NT2/D1 (cell line): ENCODE measurements around the gene UBE2L3.

ENCODE experiments used
- DNase-seq: peaks from one replicate; pipeline ENCODE4 v3.0.0-alpha.2; 2011; ENCODE audit warnings: low read depth, low spot score
- H3K27me3 ChIP-seq: 2 replicates; pipeline ENCODE4 v1.6.0; 2011; ENCODE audit warnings: mild to moderate bottlenecking; ENCODE audit not compliant: insufficient read length, insufficient read depth
- H3K36me3 ChIP-seq: 2 replicates; pipeline ENCODE4 v1.6.1; 2011; ENCODE audit warnings: mild to moderate bottlenecking, low read length, mixed read lengths; ENCODE audit not compliant: insufficient read depth, insufficient read length
- H3K4me1 ChIP-seq: 2 replicates; pipeline ENCODE4 v1.5.1; 2011; ENCODE audit not compliant: insufficient read depth, insufficient read length
- H3K4me3 ChIP-seq: 2 replicates; pipeline ENCODE4 v1.5.1; 2011; ENCODE audit warnings: low read depth; ENCODE audit not compliant: insufficient read length
- H3K9ac ChIP-seq: 2 replicates; pipeline ENCODE4 v1.6.0; 2011; ENCODE audit warnings: low read depth; ENCODE audit not compliant: insufficient read length
- H3K9me3 ChIP-seq: 2 replicates; pipeline ENCODE4 v1.5.1; 2011; ENCODE audit warnings: mild to moderate bottlenecking, low read length; ENCODE audit not compliant: insufficient read depth
- SUZ12 ChIP-seq: IDR thresholded peaks from 2 replicates; pipeline ENCODE4 v1.6.1; 2011; ENCODE audit not compliant: insufficient read length, insufficient read depth; ENCODE audit errors: extremely low read depth
- YY1 ChIP-seq: IDR thresholded peaks from 2 replicates; pipeline ENCODE4 v1.6.1; 2011; ENCODE audit not compliant: insufficient read length, insufficient read depth
- ZNF274 ChIP-seq: IDR thresholded peaks from 2 replicates; pipeline ENCODE4 v1.6.1; 2011; ENCODE audit warnings: mild to moderate bottlenecking, low read depth, low read length

The UBE2L3 gene

DNA sequence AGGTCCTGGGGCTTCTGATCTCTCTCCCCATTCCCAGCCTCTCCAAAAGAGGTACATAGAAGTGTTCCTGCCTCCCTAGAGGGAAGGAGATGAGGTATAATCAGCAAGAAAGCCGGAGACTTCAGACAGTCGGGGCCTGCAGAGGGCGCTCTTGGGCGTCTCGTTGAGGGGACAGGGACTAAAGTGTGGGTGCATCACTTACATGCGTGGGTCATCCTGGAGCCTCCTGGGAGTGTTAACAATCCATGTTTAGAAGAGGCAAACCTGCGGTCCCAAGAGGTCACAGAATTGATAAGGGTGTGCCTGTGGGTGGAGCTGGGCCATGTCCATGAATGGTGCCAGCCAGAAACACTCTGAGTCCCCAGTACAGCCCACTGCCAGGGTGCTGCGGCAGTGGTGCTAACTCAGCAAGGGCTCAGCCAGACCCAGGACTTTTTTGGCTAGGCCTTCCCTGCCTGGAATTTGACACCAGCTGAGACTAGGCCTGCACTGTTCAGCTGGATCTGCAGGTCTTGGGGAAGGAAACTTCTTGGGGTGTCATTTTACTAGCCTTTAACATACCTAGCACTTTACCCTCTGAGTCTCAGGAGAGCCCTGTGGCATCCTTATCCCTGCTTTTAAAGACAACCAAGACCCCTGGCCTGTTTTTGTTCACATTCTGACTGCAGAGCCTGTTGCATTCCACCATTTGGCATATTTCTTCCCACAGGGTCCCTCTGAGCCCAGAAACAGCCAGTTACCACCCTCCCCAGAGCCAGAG is 56.8 kb downstream of the UBE2L3 start:
- no peak for TF ChIP-seq ZNF274
- H3K4me1 ChIP-seq: peaks cover 22% of the 10 kb centered on the region
- H3K9me3 ChIP-seq: no peaks in the 10 kb centered on the region; the same call in 1 of the 2 replicates
- peaks cover 68% of the 10 kb centered on the region for H3K36me3 ChIP-seq
- no peak overlapping the region for H3K4me3 ChIP-seq
- H3K27me3 ChIP-seq: no peaks in the 10 kb centered on the region
- H3K9ac ChIP-seq: peak overlapping the region; percentile 56
- no peak for DNase-seq

DNA sequence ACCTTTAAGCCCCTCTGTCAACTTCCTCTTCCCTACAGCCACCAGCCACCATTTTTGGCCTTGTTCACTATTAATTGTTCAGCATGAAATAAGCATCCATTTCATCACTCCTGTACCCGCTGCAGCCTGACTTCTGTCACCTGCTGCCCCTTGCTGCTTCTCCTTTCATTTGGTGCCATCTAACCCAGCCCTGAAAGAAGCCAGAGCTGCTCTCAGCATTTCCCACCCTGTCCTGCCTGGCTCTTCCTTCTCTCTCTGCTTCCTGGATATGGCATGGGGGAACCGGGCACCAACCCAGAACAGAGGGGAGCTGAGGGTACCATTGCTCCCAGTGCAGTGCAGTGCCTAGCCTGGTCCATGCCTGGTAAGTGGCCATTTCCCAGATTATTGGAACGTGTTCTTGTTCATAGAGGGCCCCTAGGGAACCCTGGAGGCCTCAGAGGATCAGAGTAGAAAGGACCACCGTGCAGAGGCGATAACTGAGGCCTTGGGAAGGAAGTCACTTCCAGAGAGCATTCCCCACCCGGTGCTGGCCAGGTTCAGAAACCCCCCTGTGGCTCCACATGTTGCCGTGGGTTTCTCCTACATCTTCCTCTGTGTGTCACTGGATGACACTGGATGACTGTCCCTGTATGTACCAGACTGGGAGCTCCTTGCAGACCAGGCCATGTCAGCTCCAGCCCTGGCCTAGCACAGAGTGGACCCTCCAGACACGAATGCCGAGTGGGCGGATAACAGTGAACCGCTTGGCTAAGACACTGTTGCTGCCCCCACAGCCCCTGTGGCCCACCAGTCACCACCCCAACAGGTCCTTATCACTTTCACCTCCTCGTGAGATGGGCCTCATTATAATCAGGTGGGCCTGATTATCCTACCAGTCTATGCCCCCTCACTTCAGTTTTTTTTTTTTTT is 57.6 kb downstream of the UBE2L3 start:
- no peak overlapping the region for H3K4me3 ChIP-seq
- DNase-seq: no peak
- no peaks in the 10 kb centered on the region for H3K27me3 ChIP-seq
- H3K9me3 ChIP-seq: no peaks in the 10 kb centered on the region; the same call in 1 of the 2 replicates
- no peak for TF ChIP-seq YY1
- TF ChIP-seq ZNF274: no peak
- no peak for TF ChIP-seq SUZ12
- H3K9ac ChIP-seq: peak overlapping the region; percentile 56
- peaks cover 22% of the 10 kb centered on the region for H3K4me1 ChIP-seq
- peaks cover 66% of the 10 kb centered on the region for H3K36me3 ChIP-seq

- TF ChIP-seq SUZ12: no peak
- no peak for TF ChIP-seq YY1
- TF ChIP-seq ZNF274: no peak
- Histone ChIP-seq H3K9ac (peak overlapping the region; percentile 1), H3K36me3 (peaks cover 58% of the 10 kb centered on the region), H3K9me3 (no peaks in the 10 kb centered on the region; the same call in 1 of the 2 replicates), H3K4me3 (no peak overlapping the region), H3K27me3 (no peaks in the 10 kb centered on the region), H3K4me1 (peaks cover 22% of the 10 kb centered on the region)
- DNase-seq: no peak
These were observed 58.7 kb downstream of the UBE2L3 start for GRCh38 chr22:21626073-21626734.

GRCh38 chr22:21626735-21627469 is 59.4 kb downstream of the UBE2L3 start:
- Histone ChIP-seq H3K4me3 (no peak overlapping the region), H3K36me3 (peaks cover 55% of the 10 kb centered on the region), H3K27me3 (no peaks in the 10 kb centered on the region), H3K4me1 (peaks cover 22% of the 10 kb centered on the region), H3K9me3 (no peaks in the 10 kb centered on the region; the same call in 1 of the 2 replicates), H3K9ac (peak overlapping the region; percentile 1)
- no peak for DNase-seq
- TF ChIP-seq YY1: no peak
- TF ChIP-seq SUZ12: no peak
- TF ChIP-seq ZNF274: no peak

GRCh38 chr22:21628386-21629254 is 61.1 kb downstream of the UBE2L3 start:
- Histone ChIP-seq H3K4me1 (peaks cover 17% of the 10 kb centered on the region), H3K4me3 (peak overlapping the region; percentile 88)
- DNase-seq: no peak

More at GRCh38 chr22:21628386-21629254, 61.1 kb downstream of the UBE2L3 start:
- Histone ChIP-seq H3K27me3 (no peaks in the 10 kb centered on the region), H3K36me3 (peaks cover 38% of the 10 kb centered on the region), H3K9me3 (no peaks in the 10 kb centered on the region; the same call in 1 of the 2 replicates), H3K9ac (peak overlapping the region; percentile 98)
- TF ChIP-seq ZNF274 (no peak), SUZ12 (no peak), YY1 (no peak)
